Right lung (tissue), 5 donors: ENCODE results near the gene PGPEP1. TPM values are rescaled to one million over a fixed set of nuclear protein-coding genes. Genes with fewer than 3 reads are reported as not detected.

Experiments used
- DNase-seq, 2 donors: peaks; one replicate each; pipeline ENCODE4 v3.0.0-alpha.2; 2013
- polyA plus RNA-seq, 5 donors: library from polyadenylated mRNA; unstranded; fragments of 120-200 nt; gene quantifications; one replicate each; pipeline versions ENCODE4 v1.2.1 to v1.2.3, GENCODE V29; 2013; ENCODE audit warnings: inconsistent platforms in 1 of 5, low replicate concordance in 1 of 5; ENCODE audit not compliant: insufficient read length in 5 of 5, insufficient read depth in 1 of 5

PGPEP1 gene
- polyA plus RNA-seq, 5 donors = 13.0 to 25.3 (median 20.2) TPM

GRCh38 chr19:18417250-18418028, 77.0 kb downstream of the PGPEP1 start:
- DNase-seq = peak; percentile 88 to 90

DNA sequence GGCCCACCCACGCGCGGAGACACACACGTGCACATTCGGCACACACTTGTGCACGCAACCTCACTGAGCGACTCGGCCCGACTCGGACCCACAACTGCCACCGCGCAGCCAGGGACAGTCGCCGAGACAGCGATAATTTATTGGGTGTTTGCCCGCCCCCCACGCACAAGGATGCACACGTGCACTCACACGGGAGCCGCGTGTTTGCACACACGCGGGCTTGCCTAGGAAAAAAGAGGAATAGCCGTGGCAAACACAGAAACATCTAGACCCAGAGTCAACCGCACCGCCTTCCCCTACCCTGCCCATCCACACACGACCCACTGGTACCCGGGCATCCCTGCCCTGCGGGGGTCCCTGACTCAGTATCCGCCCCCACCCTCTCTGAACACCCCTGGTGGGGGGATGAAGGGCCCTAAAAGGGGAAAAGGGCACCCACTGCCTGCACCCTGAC, 77.7 kb downstream of the PGPEP1 start:
- no peak for DNase-seq

DNA sequence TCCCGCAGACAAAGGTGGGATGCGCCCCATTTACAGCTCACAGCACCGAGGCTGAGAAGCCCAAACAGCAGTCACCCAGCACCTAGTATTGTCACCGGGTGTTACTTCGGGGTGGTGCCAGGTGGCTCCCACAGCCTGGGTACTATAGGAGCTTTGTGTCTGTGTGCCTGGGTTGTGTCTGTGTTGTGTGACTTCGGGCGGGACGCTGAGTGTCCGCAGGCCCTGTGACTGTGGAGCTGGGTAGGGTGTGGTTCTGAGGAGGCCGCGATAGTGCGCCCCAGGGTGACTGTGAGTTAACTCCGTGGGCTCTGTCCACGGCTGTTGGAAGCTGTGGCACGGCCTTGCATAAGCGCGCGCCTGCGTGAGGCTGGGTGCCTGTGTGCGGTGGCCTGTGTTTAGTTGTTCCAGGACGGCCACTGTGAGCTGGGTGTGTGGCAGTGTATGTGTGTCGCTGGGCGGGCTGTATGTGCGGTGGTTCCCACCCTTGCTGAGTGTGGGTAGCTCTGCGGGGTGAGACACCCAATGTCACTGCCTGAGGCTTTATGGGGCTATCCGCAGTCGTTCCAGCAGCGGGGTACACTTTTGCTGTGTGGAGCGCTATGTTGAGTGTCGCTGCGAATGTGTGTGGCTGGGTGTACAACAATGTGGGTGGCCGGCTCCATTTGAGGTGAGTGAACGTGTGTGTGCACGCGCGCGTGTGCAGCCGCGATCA, 78.2 kb downstream of the PGPEP1 start:
- DNase-seq = no peak

DNA sequence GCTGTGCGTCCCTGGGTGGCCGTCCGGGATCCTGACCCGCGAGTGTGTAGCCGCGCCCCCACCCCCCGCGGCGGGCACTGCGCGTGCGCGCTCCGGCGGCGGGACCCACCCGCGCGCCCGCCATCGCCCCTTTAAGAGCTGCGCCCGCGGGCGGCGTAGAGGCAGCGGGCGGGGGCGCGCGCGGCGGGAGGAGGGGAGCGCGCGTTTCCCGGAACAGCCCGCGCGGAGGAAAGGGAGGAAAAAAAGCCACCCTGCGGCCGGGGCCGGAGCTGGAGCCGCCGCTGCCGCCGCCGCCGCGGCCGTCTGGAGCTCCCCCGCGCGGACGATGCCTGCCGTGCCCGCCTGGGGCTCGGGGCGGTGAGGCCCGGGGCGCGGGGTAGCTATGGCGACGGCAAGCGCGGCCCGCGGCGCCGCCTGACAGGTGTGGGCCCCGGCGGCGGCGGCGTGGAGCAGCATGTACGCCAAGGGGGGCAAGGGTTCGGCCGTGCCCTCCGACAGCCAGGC, 78.8 kb downstream of the PGPEP1 start, which contains the start of gene SSBP4:
SSBP4 (plus strand) TSS at position 204 of the 504 bp plus-strand sequence; CDS start at position 455, 251 bp downstream.
- DNase-seq = peak; percentile 75 to 81

Other genes with a start within 250 kb of the PGPEP1 start
- 10 to 100 TPM in 1 of 5 donors, 1 to 10 TPM in 4; 3.8 to 10.3 (median 6.1) TPM for gene MAST3, start 242.8 kb upstream of the PGPEP1 start, polyA plus RNA-seq
- 10 to 100 TPM; 20.7 to 57.0 (median 27.6) TPM for gene PIK3R2, start 187.4 kb upstream of the PGPEP1 start, polyA plus RNA-seq
- 10 to 100 TPM in 3 of 5 donors, 1 to 10 TPM in 2; 9.1 to 25.8 (median 10.9) TPM for gene IFI30, start 166.8 kb upstream of the PGPEP1 start, polyA plus RNA-seq
- 10 to 100 TPM in 1 of 5 donors, 1 to 10 TPM in 4; 5.2 to 10.4 (median 6.3) TPM for gene MPV17L2, start 147.4 kb upstream of the PGPEP1 start, polyA plus RNA-seq
- gene RAB3A, start 136.6 kb upstream of the PGPEP1 start, polyA plus RNA-seq = 1 to 10 TPM; 3.0 to 6.2 (median 5.3) TPM
- 1 to 10 TPM; 1.3 to 3.3 (median 1.9) TPM for gene PDE4C, start 114.2 kb upstream of the PGPEP1 start, polyA plus RNA-seq
- gene IQCN, start 66.1 kb upstream of the PGPEP1 start, polyA plus RNA-seq = 1 to 10 TPM; 3.7 to 9.3 (median 6.7) TPM
- gene JUND, start 59.0 kb upstream of the PGPEP1 start, polyA plus RNA-seq = 100 to 1,000 TPM in 2 of 5 donors, 10 to 100 TPM in 3; 44.7 to 152 (median 94.6) TPM
- gene LSM4, start 17.5 kb upstream of the PGPEP1 start, polyA plus RNA-seq = 100 to 1,000 TPM in 1 of 5 donors, 10 to 100 TPM in 4; 73.3 to 103 (median 79.9) TPM
- 10 to 100 TPM; 17.9 to 43.4 (median 21.5) TPM for gene GDF15, start 45.6 kb downstream of the PGPEP1 start, polyA plus RNA-seq
- 1 to 10 TPM in 4 of 5 donors, under 1 TPM in 1; 0.80 to 2.3 (median 1.6) TPM for gene LRRC25, start 57.0 kb downstream of the PGPEP1 start, polyA plus RNA-seq
- 100 to 1,000 TPM in 1 of 5 donors, 10 to 100 TPM in 4; 48.4 to 133 (median 73.2) TPM for gene SSBP4, start 78.8 kb downstream of the PGPEP1 start, polyA plus RNA-seq
- gene ISYNA1, start 97.5 kb downstream of the PGPEP1 start, polyA plus RNA-seq = 100 to 1,000 TPM in 3 of 5 donors, 10 to 100 TPM in 2; 87.8 to 211 (median 117) TPM
- gene ELL, start 181.5 kb downstream of the PGPEP1 start, polyA plus RNA-seq = 10 to 100 TPM in 2 of 5 donors, 1 to 10 TPM in 3; 6.9 to 12.4 (median 9.0) TPM
- gene FKBP8, start 203.0 kb downstream of the PGPEP1 start, polyA plus RNA-seq = 100 to 1,000 TPM; 161 to 287 (median 204) TPM
- 10 to 100 TPM; 65.2 to 89.5 (median 73.3) TPM for gene KXD1, start 217.3 kb downstream of the PGPEP1 start, polyA plus RNA-seq
- 1,000 to 10,000 TPM in 1 of 5 donors, 100 to 1,000 TPM in 4; 870 to 1,083 (median 885) TPM for gene UBA52, start 231.3 kb downstream of the PGPEP1 start, polyA plus RNA-seq
- gene REX1BD, start 248.2 kb downstream of the PGPEP1 start, polyA plus RNA-seq = 10 to 100 TPM; 20.5 to 52.2 (median 24.2) TPM